Fibroblast of mammary gland (primary cell): ENCODE data around the gene EFNA3.

Source experiments
- DNase-seq: peaks from one replicate; pipeline ENCODE4 v3.0.0-alpha.2; 2010; ENCODE audit warnings: low read depth
- H3K4me3 ChIP-seq: 2 replicates; pipeline ENCODE4 v1.5.1; 2011; ENCODE audit warnings: low read depth, mild to moderate bottlenecking, low read length, moderate library complexity; ENCODE audit not compliant: control insufficient read depth
- TF ChIP-seq, protein P1 (sequence below): conservative IDR thresholded peaks from 2 replicates; pipeline ENCODE4 v1.5.1; 2011; ENCODE audit warnings: low read depth, low read length, inconsistent platforms; ENCODE audit not compliant: control insufficient read depth, insufficient read depth

The EFNA3 gene

GRCh38 chr1:155048449-155049334 is 29.9 kb upstream of the EFNA3 start:
- H3K4me3 ChIP-seq = no peak overlapping the region
- TF ChIP-seq, protein P1, sequence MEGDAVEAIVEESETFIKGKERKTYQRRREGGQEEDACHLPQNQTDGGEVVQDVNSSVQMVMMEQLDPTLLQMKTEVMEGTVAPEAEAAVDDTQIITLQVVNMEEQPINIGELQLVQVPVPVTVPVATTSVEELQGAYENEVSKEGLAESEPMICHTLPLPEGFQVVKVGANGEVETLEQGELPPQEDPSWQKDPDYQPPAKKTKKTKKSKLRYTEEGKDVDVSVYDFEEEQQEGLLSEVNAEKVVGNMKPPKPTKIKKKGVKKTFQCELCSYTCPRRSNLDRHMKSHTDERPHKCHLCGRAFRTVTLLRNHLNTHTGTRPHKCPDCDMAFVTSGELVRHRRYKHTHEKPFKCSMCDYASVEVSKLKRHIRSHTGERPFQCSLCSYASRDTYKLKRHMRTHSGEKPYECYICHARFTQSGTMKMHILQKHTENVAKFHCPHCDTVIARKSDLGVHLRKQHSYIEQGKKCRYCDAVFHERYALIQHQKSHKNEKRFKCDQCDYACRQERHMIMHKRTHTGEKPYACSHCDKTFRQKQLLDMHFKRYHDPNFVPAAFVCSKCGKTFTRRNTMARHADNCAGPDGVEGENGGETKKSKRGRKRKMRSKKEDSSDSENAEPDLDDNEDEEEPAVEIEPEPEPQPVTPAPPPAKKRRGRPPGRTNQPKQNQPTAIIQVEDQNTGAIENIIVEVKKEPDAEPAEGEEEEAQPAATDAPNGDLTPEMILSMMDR = no peak
- DNase-seq = no peak

DNA sequence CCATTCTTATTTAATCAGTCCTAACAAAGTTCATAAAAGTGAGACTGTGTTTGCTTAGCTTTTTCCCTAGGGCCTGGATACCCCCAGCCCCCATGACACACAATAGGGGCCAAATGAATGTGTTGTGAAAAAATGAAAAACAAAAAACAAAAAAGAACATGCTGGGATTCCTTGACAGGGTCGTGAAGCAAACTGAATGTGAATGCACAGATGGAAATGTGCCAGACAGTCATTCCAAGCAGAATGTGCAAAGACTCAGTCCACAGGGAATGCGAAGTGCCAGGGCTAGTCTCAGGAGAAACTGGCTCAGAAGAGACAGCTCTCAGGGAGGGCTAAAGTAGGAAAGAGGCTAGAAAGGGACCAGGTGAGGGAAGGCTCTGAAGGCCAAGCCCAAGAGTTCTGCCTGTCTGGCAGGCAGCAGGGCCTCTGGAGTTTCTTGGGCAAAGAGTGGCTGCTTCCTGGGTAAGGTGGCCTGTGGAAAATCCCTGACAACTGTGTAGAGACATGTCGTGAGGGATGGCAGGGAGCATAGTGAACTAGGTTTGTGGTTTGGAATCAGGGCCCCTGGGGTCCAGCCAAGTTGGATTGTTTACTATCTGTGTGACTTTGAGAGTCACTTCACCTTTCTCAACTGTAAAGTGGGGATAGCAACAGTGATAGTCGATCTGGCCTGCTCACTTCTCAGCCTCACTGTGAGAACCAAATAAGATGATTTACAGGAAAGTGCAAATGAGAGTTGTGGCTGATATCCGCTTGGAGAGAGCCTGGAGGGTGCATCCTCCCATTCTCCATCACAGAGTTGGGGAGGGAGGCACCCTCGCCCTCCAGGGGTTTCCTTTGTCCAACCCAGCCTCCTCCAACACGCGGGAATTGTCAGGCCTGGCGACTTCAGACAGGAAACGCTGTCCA is 28.7 kb upstream of the EFNA3 start:
- DNase-seq = peak; percentile 54
- peak overlapping the region; percentile 62 for H3K4me3 ChIP-seq
- TF ChIP-seq, protein P1 = no peak

- TF ChIP-seq, protein P1 = peak; percentile 69
- peak; percentile 69 for DNase-seq
These were observed 27.9 kb upstream of the EFNA3 start, which contains the start of gene ADAM15 for GRCh38 chr1:155050560-155051341. ADAM15 (plus strand) TSS chr1:155051316; CDS start chr1:155051387, 71 bp downstream.

GRCh38 chr1:155051342-155051776 is 27.3 kb upstream of the EFNA3 start:
- peak overlapping the region; percentile 74 for H3K4me3 ChIP-seq
- DNase-seq = no peak
- TF ChIP-seq, protein P1 = no peak

More at GRCh38 chr1:155050560-155051341, 27.9 kb upstream of the EFNA3 start, which contains the start of gene ADAM15:
- H3K4me3 ChIP-seq = peak within 1 kb of the TSS; percentile 74

- peak; percentile 18 for DNase-seq
- TF ChIP-seq, protein P1 = no peak
- peak overlapping the region; percentile 74 for H3K4me3 ChIP-seq
These were observed 26.7 kb upstream of the EFNA3 start for GRCh38 chr1:155051777-155052398.
